Measurements from ENCODE around the gene BNIP5.

BNIP5 gene

GRCh38 chr6:36285797-36286196, 50.9 kb downstream of the BNIP5 start:
- ATAC-seq, result no peak
- TF ChIP-seq ZFP30 (CRISPR knock-in tag; IDR thresholded peaks at IDR 0.05) (no peak), ISL1 (CRISPR knock-in tag; IDR thresholded peaks at IDR 0.05) (no peak), BACH2 (CRISPR knock-in tag; IDR thresholded peaks at IDR 0.05; ENCODE audit: borderline replicate concordance) (no peak), ZNF8 (CRISPR knock-in tag; IDR thresholded peaks at IDR 0.05) (no peak), CSDC2 (CRISPR knock-in tag; IDR thresholded peaks at IDR 0.05) (no peak), PPARA (CRISPR knock-in tag; IDR thresholded peaks at IDR 0.05; ENCODE audit: borderline replicate concordance) (no peak), ZFP3 (CRISPR knock-in tag; IDR thresholded peaks at IDR 0.05) (no peak), TCF4 (CRISPR knock-in tag; IDR thresholded peaks at IDR 0.05; ENCODE audit: borderline replicate concordance) (no peak), ARNTL (CRISPR knock-in tag; IDR thresholded peaks at IDR 0.05; ENCODE audit: borderline replicate concordance, low read depth) (no peak), ZNF565 (CRISPR knock-in tag; conservative IDR thresholded peaks at IDR 0.05; ENCODE audit: low read depth) (no peak), TOX (CRISPR knock-in tag; IDR thresholded peaks at IDR 0.05; ENCODE audit: borderline replicate concordance) (no peak), CSRNP3 (CRISPR knock-in tag; IDR thresholded peaks at IDR 0.05) (no peak), OSR1 (CRISPR knock-in tag; IDR thresholded peaks at IDR 0.05) (no peak)
- TF ChIP-seq, protein P1, sequence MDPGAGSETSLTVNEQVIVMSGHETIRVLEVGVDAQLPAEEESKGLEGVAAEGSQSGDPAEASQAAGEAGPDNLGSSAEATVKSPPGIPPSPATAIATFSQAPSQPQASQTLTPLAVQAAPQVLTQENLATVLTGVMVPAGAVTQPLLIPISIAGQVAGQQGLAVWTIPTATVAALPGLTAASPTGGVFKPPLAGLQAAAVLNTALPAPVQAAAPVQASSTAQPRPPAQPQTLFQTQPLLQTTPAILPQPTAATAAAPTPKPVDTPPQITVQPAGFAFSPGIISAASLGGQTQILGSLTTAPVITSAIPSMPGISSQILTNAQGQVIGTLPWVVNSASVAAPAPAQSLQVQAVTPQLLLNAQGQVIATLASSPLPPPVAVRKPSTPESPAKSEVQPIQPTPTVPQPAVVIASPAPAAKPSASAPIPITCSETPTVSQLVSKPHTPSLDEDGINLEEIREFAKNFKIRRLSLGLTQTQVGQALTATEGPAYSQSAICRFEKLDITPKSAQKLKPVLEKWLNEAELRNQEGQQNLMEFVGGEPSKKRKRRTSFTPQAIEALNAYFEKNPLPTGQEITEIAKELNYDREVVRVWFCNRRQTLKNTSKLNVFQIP (CRISPR knock-in tag; IDR thresholded peaks at IDR 0.05; ENCODE audit: borderline replicate concordance, low read depth), result no peak

DNA sequence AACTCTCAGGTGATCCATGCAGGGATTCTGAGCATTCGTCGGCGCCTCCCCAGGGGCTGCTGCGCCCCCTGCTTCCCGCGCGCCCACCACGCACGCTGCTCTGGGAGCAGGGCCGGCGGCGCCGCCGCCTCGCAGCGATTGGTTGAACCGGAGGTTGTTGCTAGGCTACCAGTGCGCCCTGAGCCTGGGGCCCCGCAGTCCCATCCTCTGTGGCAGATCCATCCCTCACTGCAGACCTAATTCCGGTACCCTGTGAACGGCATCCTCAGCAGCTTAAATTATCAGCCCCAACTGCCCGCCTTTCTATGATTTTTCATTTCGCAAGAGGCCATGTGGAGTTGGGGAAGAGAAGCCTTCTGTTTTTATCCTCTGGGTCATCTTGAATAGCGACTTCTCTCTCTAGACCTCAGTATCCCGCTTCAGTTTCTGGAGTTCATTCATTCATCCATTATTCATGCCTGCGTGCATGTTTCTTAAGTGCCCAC, 51.5 kb downstream of the BNIP5 start:
- peak; percentile 33; the same call in 2 of the 3 replicates for ATAC-seq
- no peak for TF ChIP-seq ZFP30 (CRISPR knock-in tag; IDR thresholded peaks at IDR 0.05)
- no peak for TF ChIP-seq BACH2 (CRISPR knock-in tag; IDR thresholded peaks at IDR 0.05; ENCODE audit: borderline replicate concordance)
- TF ChIP-seq ZC3H10 (CRISPR knock-in tag; IDR thresholded peaks at IDR 0.05), result no peak
- no peak for TF ChIP-seq ARNTL (CRISPR knock-in tag; IDR thresholded peaks at IDR 0.05; ENCODE audit: borderline replicate concordance, low read depth)
- no peak for TF ChIP-seq OSR1 (CRISPR knock-in tag; IDR thresholded peaks at IDR 0.05)
- TF ChIP-seq GLIS3 (CRISPR knock-in tag; IDR thresholded peaks at IDR 0.05), result no peak
- no peak for TF ChIP-seq ZNF8 (CRISPR knock-in tag; IDR thresholded peaks at IDR 0.05)
- no peak for TF ChIP-seq RARB (CRISPR knock-in tag; IDR thresholded peaks at IDR 0.05)
- TF ChIP-seq ZNF70 (CRISPR knock-in tag; IDR thresholded peaks at IDR 0.05), result no peak
- TF ChIP-seq ESRRG (CRISPR knock-in tag; IDR thresholded peaks at IDR 0.05), result no peak
- TF ChIP-seq, protein P1 (CRISPR knock-in tag; IDR thresholded peaks at IDR 0.05; ENCODE audit: borderline replicate concordance, low read depth), result no peak
- TF ChIP-seq ZFP3 (CRISPR knock-in tag; IDR thresholded peaks at IDR 0.05), result no peak
- no peak for TF ChIP-seq TOX (CRISPR knock-in tag; IDR thresholded peaks at IDR 0.05; ENCODE audit: borderline replicate concordance)
- TF ChIP-seq TCF4 (CRISPR knock-in tag; IDR thresholded peaks at IDR 0.05; ENCODE audit: borderline replicate concordance), result no peak
- no peak for TF ChIP-seq ISL1 (CRISPR knock-in tag; IDR thresholded peaks at IDR 0.05)
- TF ChIP-seq, protein P2, sequence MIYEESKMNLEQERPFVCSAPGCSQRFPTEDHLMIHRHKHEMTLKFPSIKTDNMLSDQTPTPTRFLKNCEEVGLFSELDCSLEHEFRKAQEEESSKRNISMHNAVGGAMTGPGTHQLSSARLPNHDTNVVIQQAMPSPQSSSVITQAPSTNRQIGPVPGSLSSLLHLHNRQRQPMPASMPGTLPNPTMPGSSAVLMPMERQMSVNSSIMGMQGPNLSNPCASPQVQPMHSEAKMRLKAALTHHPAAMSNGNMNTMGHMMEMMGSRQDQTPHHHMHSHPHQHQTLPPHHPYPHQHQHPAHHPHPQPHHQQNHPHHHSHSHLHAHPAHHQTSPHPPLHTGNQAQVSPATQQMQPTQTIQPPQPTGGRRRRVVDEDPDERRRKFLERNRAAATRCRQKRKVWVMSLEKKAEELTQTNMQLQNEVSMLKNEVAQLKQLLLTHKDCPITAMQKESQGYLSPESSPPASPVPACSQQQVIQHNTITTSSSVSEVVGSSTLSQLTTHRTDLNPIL (CRISPR knock-in tag; IDR thresholded peaks at IDR 0.05; ENCODE audit: low read depth), result no peak
- TF ChIP-seq CSDC2 (CRISPR knock-in tag; IDR thresholded peaks at IDR 0.05), result no peak

DNA sequence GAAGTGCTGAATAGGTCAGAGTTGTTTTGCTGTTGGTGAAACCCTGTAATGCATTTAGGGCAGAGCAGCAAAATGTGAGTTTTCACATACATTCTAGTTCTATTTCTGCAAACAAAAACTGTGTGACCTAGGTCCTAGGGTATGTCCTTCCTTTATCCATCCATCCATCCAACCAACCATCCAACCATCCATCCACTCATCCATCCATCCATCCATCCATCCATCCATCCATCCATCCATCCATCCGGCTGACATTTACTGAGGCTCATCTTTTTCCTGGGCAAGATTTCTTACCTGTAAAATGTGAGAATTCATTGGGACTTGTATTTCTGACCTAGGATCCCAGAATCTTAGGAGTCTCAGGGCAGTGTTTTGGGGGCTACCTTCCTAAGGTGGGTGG, 52.3 kb downstream of the BNIP5 start:
- ATAC-seq, result no peak
- TF ChIP-seq, protein P2 (CRISPR knock-in tag; IDR thresholded peaks at IDR 0.05; ENCODE audit: low read depth), result no peak

DNA sequence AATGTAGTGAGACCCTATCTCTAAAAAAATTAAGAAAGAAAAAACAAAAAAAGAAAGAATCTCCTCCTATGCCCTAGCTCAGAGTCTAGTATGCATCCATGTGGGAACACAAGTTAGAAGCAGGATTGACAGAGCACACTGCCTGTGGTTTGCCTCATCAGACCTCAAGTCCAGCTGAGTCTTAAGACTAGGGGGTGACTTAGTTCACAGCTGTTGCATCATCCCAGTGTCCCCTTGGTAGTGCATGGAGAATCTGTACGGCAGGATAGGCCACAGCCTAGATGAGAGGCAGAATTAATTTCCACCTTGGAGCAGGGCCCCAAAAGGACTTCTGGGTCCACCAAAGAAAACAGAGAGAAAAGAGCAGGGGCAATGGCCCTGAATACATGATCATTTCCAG, 53.1 kb downstream of the BNIP5 start:
- ATAC-seq, result no peak
- TF ChIP-seq CSRNP3 (CRISPR knock-in tag; IDR thresholded peaks at IDR 0.05), result no peak
- TF ChIP-seq ZNF565 (CRISPR knock-in tag; conservative IDR thresholded peaks at IDR 0.05; ENCODE audit: low read depth), result no peak
